ENCODE measurements around the gene FHL1.
A peak's percentile ranks its signal among the peaks of the same experiment; 100 is the strongest.

FHL1 gene

GRCh38 chrX:136185401-136186022 is 38.2 kb downstream of the FHL1 start:
- DNase-seq (ENCODE audit: low spot score) = no peak

- DNase-seq (ENCODE audit: low spot score) = no peak
Observed at GRCh38 chrX:136186023-136186413, 38.7 kb downstream of the FHL1 start.

- no peak for DNase-seq (ENCODE audit: low spot score)
Observed at GRCh38 chrX:136189222-136189621, 41.9 kb downstream of the FHL1 start.

- DNase-seq (ENCODE audit: low spot score) = no peak
Observed at GRCh38 chrX:136190038-136190713, 42.8 kb downstream of the FHL1 start.

- DNase-seq (ENCODE audit: low spot score) = no peak
Observed at GRCh38 chrX:136191171-136191570, 43.8 kb downstream of the FHL1 start.

- no peak for DNase-seq (ENCODE audit: low spot score)
Observed at GRCh38 chrX:136192135-136192534, 44.8 kb downstream of the FHL1 start.

GRCh38 chrX:136192839-136193414 is 45.6 kb downstream of the FHL1 start:
- no peak for DNase-seq (ENCODE audit: low spot score)

GRCh38 chrX:136193771-136194170 is 46.4 kb downstream of the FHL1 start:
- no peak for DNase-seq (ENCODE audit: low spot score)

- DNase-seq (ENCODE audit: low spot score) = no peak
Observed at GRCh38 chrX:136194536-136194935, 47.2 kb downstream of the FHL1 start.

- no peak for DNase-seq (ENCODE audit: low spot score)
Observed at GRCh38 chrX:136195247-136195646, 47.9 kb downstream of the FHL1 start.

- no peak for DNase-seq (ENCODE audit: low spot score)
Observed at GRCh38 chrX:136196691-136197155, 49.4 kb downstream of the FHL1 start.

GRCh38 chrX:136198010-136198409 is 50.7 kb downstream of the FHL1 start:
- DNase-seq (ENCODE audit: low spot score) = no peak

- DNase-seq (ENCODE audit: low spot score) = no peak
Observed at GRCh38 chrX:136198678-136199243, 51.4 kb downstream of the FHL1 start.

- no peak for DNase-seq (ENCODE audit: low spot score)
Observed at GRCh38 chrX:136199365-136199764, 52.0 kb downstream of the FHL1 start.

GRCh38 chrX:136200466-136200865 is 53.1 kb downstream of the FHL1 start:
- DNase-seq (ENCODE audit: low spot score) = no peak

- DNase-seq (ENCODE audit: low spot score) = no peak
Observed at GRCh38 chrX:136201601-136202000, 54.3 kb downstream of the FHL1 start.

GRCh38 chrX:136202889-136203288 is 55.6 kb downstream of the FHL1 start:
- DNase-seq (ENCODE audit: low spot score) = no peak

- DNase-seq (ENCODE audit: low spot score) = no peak
Observed at GRCh38 chrX:136203438-136203837, 56.1 kb downstream of the FHL1 start.

- DNase-seq (ENCODE audit: low spot score) = no peak
Observed at GRCh38 chrX:136203951-136204350, 56.6 kb downstream of the FHL1 start.

- peak; percentile 38 for DNase-seq (ENCODE audit: low spot score)
Observed at GRCh38 chrX:136204571-136204970, 57.2 kb downstream of the FHL1 start.

GRCh38 chrX:136205882-136206380 is 58.6 kb downstream of the FHL1 start:
- no peak for DNase-seq (ENCODE audit: low spot score)

GRCh38 chrX:136206916-136207315 is 59.6 kb downstream of the FHL1 start:
- no peak for DNase-seq (ENCODE audit: low spot score)

GRCh38 chrX:136207546-136207945 is 60.2 kb downstream of the FHL1 start:
- DNase-seq (ENCODE audit: low spot score) = no peak
